PC-3 (cell line): Measurements from ENCODE around the gene CAMK2B. TPM values are rescaled to one million over a fixed set of nuclear protein-coding genes. Genes with fewer than 3 reads are reported as not detected.

Source experiments
- ATAC-seq: fragments of 200-7000 bp; cut with Tn5 transposase; 2 replicates; pipeline ENCODE4 v1.9.1; 2020; ENCODE audit warnings: mild to moderate bottlenecking, moderate library complexity
- BruUV-seq: library from RNA; stranded (reverse); fragments of 400-500 nt; replicated peaks from 2 replicates; lab custom pipeline; 2021; lab: Mats Ljungman, UMichigan
- CTCF ChIA-PET: fragments of 300-600 bp; sonication (Branson Sonifier 250); formaldehyde crosslinking; loops from one replicate; lab custom pipeline; 2022; ENCODE audit warnings: antibody characterized with exemption; lab: Charles Lee
- POLR2A ChIA-PET: fragments of 300-600 bp; sonication (Branson Sonifier 250); formaldehyde crosslinking; loops from one replicate; lab custom pipeline; 2022; ENCODE audit warnings: antibody characterized with exemption; ENCODE audit not compliant: unreplicated experiment; lab: Charles Lee
- DNase-seq: peaks from one replicate; pipeline ENCODE4 v3.0.0-alpha.2; 2015
- H2AFZ ChIP-seq: fragments of 300-600 bp; sonication (generic); 2 replicates; pipeline ENCODE4 v1.6.0; 2016; ENCODE audit warnings: antibody characterized with exemption, low read length
- H3F3A ChIP-seq: fragments of 300-600 bp; sonication (generic); one replicate; pipeline ENCODE4 v1.6.0; 2017; ENCODE audit warnings: antibody characterized with exemption, low read length, control low read depth, mild to moderate bottlenecking; ENCODE audit not compliant: unreplicated experiment
- H3K27ac ChIP-seq: fragments of 300-600 bp; sonication (generic); 2 replicates; pipeline ENCODE4 v1.5.1; 2016; ENCODE audit warnings: mild to moderate bottlenecking, low read length
- H3K27me3 ChIP-seq: fragments of 300-600 bp; sonication (generic); 2 replicates; pipeline ENCODE4 v1.6.1; 2016; ENCODE audit warnings: low read length, mixed read lengths
- H3K36me3 ChIP-seq: fragments of 300-600 bp; sonication (generic); 2 replicates; pipeline ENCODE4 v1.6.1; 2016; ENCODE audit warnings: low read depth, mixed run types, low read length, mixed read lengths
- H3K4me1 ChIP-seq: fragments of 300-600 bp; sonication (generic); 2 replicates; pipeline ENCODE4 v1.5.1; 2016; ENCODE audit warnings: low read length; ENCODE audit not compliant: insufficient read depth
- H3K4me2 ChIP-seq: fragments of 300-600 bp; sonication (generic); 2 replicates; pipeline ENCODE4 v1.6.0; 2016; ENCODE audit warnings: low read length
- H3K4me3 ChIP-seq: fragments of 300-600 bp; sonication (generic); 2 replicates; pipeline ENCODE4 v1.5.1; 2016; ENCODE audit warnings: mild to moderate bottlenecking, low read length, mixed read lengths
- H3K79me2 ChIP-seq: fragments of 300-600 bp; sonication (generic); 2 replicates; pipeline ENCODE4 v1.6.1; 2017; ENCODE audit warnings: low read length, mixed read lengths
- H3K9ac ChIP-seq: fragments of 300-600 bp; sonication (generic); 2 replicates; pipeline ENCODE4 v1.6.0; 2016; ENCODE audit warnings: mild to moderate bottlenecking, low read length
- H3K9me2 ChIP-seq: fragments of 300-600 bp; sonication (generic); replicated peaks from 2 replicates; pipeline ENCODE4 v1.6.1; 2016; ENCODE audit warnings: mixed run types, low read length, mixed read lengths
- H3K9me3 ChIP-seq: fragments of 300-600 bp; sonication (generic); 2 replicates; pipeline ENCODE4 v1.6.1; 2016; ENCODE audit warnings: low read length, mixed read lengths
- H4K20me1 ChIP-seq: fragments of 300-600 bp; sonication (generic); 2 replicates; pipeline ENCODE4 v1.6.1; 2016; ENCODE audit warnings: low read length, mixed read lengths
- CTCF ChIP-seq: fragments of 300-600 bp; sonication (generic); conservative IDR thresholded peaks from 2 replicates; pipeline ENCODE4 v1.5.1; 2017; ENCODE audit warnings: antibody characterized with exemption, low read depth, mild to moderate bottlenecking, low read length
- EZH2 ChIP-seq: fragments of 300-600 bp; sonication (generic); IDR thresholded peaks from one replicate; pipeline ENCODE4 v1.6.1; 2017; ENCODE audit warnings: antibody characterized with exemption, mild to moderate bottlenecking, low read length; ENCODE audit not compliant: unreplicated experiment
- EZH2phosphoT487 ChIP-seq: fragments of 300-600 bp; sonication (generic); IDR thresholded peaks from 2 replicates; pipeline ENCODE4 v1.6.1; 2018; ENCODE audit warnings: mild to moderate bottlenecking, antibody characterized with exemption, low read length, borderline replicate concordance
- intact Hi-C: fragments of 100-400 bp; cut with micrococcal nuclease; formaldehyde crosslinking; loops from 2 replicates; pipeline ENCODE4 v1.9.0; 2023
- total RNA-seq: library from RNA; depleted of rRNA; stranded (reverse); fragments of >200 nt; gene quantifications from 2 replicates; pipeline ENCODE4 v1.2.3, GENCODE V29; 2014

CAMK2B gene
- total RNA-seq, 1 experiment from 2014 or later = 1.2 TPM

- Histone ChIP-seq H3K4me1 (no peaks in the 10 kb centered on the region), H3F3A (no peaks in the 10 kb centered on the region), H3K79me2 (no peaks in the 10 kb centered on the region), H3K9me3 (no peaks in the 10 kb centered on the region), H3K4me2 (no peak overlapping the region), H4K20me1 (no peaks in the 10 kb centered on the region), H2AFZ (no peak overlapping the region), H3K36me3 (no peaks in the 10 kb centered on the region), H3K9ac (no peak overlapping the region), H3K27me3 (no peaks in the 10 kb centered on the region), H3K9me2 (no peaks in the 10 kb centered on the region), H3K4me3 (no peak overlapping the region), H3K27ac (no peak overlapping the region)
- BruUV-seq = no TSS peak
- ATAC-seq (no peak), DNase-seq (no peak)
- no peak for TF ChIP-seq EZH2phosphoT487
- no peak for TF ChIP-seq EZH2
- TF ChIP-seq CTCF = no peak
- ChIA-PET CTCF (no interaction called here), POLR2A (no interaction called here)
- intact Hi-C loops = no loop called here
Observed at GRCh38 chr7:44279731-44280505, 45.5 kb downstream of the CAMK2B start.

GRCh38 chr7:44279286-44279685, 46.1 kb downstream of the CAMK2B start:
- H3K4me3 ChIP-seq = no peak overlapping the region
- H3K27me3 ChIP-seq = no peaks in the 10 kb centered on the region
- no peaks in the 10 kb centered on the region for H3K9me3 ChIP-seq
- POLR2A ChIA-PET = no interaction called here
- no peak overlapping the region for H3K27ac ChIP-seq
- H3K36me3 ChIP-seq = no peaks in the 10 kb centered on the region
- ATAC-seq = no peak
- BruUV-seq = no TSS peak
- H3K4me1 ChIP-seq = no peaks in the 10 kb centered on the region
- no peaks in the 10 kb centered on the region for H3K79me2 ChIP-seq
- no peaks in the 10 kb centered on the region for H3F3A ChIP-seq
- no peaks in the 10 kb centered on the region for H4K20me1 ChIP-seq
- TF ChIP-seq EZH2phosphoT487 (no peak), CTCF (no peak), EZH2 (no peak)
- CTCF ChIA-PET = no interaction called here
- no peak for DNase-seq
- intact Hi-C loops = no loop called here
- no peak overlapping the region for H2AFZ ChIP-seq
- H3K9me2 ChIP-seq = no peaks in the 10 kb centered on the region
- no peak overlapping the region for H3K9ac ChIP-seq
- no peak overlapping the region for H3K4me2 ChIP-seq

GRCh38 chr7:44278451-44279161, 46.8 kb downstream of the CAMK2B start:
- no peak overlapping the region for H3K27ac ChIP-seq
- POLR2A ChIA-PET = no interaction called here

More at GRCh38 chr7:44278451-44279161, 46.8 kb downstream of the CAMK2B start:
- ATAC-seq = no peak
- Histone ChIP-seq H2AFZ (no peak overlapping the region), H3K79me2 (no peaks in the 10 kb centered on the region), H3K9ac (no peak overlapping the region), H3F3A (no peaks in the 10 kb centered on the region), H3K4me1 (no peaks in the 10 kb centered on the region), H4K20me1 (no peaks in the 10 kb centered on the region), H3K9me3 (no peaks in the 10 kb centered on the region), H3K4me2 (no peak overlapping the region), H3K9me2 (no peaks in the 10 kb centered on the region), H3K27me3 (no peaks in the 10 kb centered on the region), H3K4me3 (no peak overlapping the region), H3K36me3 (no peaks in the 10 kb centered on the region)
- intact Hi-C loops = no loop called here
- no TSS peak for BruUV-seq
- DNase-seq = no peak
- TF ChIP-seq EZH2 (no peak), EZH2phosphoT487 (no peak), CTCF (no peak)
- CTCF ChIA-PET = no interaction called here
